Embryonic facial prominence (tissue), 1 donor: ENCODE measurements around the gene BTBD19.
"Not testable (repeated sequence)": the region's sequence is repeated elsewhere in the genome, so short reads cannot be mapped to it uniquely, and the experiment has no call there.

ENCODE experiments used
- DNase-seq: peaks from one replicate; pipeline ENCODE4 v3.0.0-alpha.2; 2016; ENCODE audit errors: extremely low spot score

Gene BTBD19

DNA sequence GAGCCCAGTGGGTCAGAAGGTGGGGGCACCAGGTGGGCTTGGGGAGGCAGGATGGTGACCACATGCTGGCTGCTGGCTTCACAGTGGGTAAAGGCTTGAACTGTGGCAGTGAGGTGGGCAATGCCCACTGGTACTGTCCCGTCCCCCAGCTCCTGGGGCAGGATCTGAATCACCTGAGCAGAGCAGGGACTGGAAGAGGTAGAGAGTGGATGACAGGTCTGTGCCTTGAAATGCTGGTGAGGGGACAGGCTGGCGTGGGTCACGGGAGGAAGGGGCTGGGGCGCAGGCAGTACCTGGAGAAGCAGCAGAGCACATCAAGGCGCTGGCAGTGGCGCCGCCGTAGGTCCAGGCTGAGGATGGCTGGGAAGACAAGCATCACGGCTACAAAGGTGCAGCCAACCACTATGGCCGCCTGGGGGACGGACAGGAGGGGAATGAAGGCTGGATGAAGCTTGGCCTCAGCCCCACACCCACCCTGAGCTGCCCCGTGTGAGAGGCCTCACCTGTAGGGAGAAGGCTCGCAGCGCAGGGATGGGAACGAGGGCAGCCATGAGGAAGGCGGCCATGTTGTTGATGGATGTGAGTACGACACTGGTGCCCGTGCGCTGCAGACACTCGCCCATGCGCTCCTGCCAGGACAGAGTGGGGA, 19.8 kb downstream of the BTBD19 start:
- no peak for DNase-seq

DNA sequence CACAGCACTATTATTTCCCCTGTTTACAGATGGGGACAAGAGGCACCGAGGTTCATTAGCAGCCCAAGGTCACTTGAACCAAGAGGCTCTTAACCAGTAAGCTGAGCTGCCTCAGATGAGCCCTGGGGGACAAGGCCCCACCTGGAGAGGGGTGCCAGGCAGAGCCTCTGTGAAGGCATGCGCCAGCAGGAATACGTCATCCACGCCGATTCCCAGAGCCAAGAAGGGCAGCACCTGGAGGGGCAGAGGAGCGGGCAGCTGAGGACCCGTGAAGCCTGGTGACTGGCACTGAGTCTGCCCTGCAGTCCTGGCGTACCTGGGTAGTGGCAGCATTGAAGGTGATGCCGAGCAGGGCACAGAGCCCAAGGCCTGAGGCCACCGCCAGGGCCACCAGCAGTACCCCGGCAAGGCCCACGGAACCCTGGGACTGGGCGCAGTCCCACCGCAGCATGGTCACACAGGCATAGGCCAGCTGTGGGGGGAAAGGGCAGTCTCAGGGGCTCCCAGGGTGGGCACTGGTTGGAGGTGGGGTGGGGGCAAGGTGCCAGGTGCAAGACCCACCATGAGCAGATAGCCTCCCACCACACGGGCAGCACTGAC, 20.6 kb downstream of the BTBD19 start:
- DNase-seq, result no peak

DNA sequence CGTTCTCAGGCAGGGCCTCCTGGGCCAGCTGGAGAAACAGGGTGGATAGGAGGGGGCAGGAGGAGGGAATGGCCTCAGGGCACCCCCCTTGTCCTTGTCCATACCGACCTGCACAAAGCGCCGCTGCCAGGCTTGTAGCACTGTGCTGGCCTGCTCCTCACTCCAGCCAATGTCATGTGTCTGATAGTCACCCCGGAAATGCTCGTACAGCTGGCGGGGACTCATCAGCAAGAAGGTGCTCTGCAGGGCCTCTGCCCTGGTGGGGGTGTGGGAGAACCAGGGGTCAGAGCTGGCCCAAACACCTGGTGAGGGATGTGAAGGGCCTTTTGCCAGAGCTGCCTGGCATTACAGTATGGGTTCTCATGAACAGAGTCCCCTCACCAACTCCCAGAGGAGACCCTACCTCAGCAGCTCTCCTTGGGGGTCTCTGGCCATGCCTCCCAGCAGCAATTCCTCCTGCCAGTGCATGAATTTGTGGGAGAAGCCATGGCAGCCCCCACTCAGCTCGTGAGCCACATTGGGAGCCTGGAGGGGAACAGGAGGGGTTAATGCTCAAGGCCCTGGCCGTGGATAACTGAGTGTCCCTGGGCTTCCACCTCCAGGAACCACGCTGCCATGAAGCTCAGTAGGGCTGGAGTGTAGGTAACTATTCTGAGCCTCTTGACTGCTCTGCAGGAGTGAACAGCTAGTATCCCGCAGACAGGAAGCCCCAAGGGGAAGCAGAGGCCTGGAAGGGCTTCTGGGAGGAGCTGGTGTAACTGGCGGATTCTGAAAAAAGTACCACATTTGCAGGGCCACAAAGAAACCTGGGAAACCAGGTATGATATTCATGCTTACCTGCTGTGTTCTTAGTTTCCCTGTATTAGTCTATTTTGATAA, 21.4 kb downstream of the BTBD19 start:
- no peak for DNase-seq

DNA sequence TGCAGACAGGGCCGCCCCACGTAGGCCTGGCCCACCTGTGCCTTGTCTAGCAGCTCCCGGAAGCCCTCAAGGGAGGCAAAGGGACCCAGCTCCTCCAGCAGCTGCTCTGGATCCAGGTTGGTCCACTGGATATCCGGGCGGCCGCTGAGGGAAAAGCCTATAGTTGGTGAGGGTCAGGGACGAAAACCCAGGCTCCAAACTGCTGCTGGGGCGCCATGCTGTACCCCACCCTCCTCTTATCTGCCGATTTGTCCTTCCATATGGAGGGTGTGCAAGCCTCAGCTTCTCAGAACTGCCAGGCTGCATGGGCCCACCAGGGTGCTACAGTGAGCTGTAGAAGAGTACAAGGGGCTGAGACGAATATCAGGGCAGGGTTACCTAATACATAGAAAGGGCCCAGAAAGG, 22.6 kb downstream of the BTBD19 start:
- DNase-seq, result no peak

DNA sequence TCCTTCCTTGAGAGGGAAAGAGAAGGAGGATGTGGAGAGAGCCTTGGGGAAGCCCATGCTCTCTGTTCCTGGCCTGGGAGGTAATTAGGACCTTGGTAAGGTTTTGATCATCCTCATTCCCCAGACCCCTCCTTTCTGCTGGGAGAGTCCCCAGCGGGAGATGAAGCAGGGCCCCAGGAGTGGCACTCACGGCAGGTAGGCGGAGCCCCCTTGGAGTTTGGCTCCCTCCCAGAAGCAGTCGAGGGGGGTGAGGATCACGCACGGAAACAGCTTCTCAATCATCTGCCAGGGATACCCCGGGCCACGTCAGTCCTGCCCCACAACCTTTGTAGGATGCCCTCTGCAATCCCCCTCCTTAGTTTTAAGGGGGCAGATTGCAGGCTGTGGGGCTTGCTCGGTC, 23.2 kb downstream of the BTBD19 start:
- no peak for DNase-seq

DNA sequence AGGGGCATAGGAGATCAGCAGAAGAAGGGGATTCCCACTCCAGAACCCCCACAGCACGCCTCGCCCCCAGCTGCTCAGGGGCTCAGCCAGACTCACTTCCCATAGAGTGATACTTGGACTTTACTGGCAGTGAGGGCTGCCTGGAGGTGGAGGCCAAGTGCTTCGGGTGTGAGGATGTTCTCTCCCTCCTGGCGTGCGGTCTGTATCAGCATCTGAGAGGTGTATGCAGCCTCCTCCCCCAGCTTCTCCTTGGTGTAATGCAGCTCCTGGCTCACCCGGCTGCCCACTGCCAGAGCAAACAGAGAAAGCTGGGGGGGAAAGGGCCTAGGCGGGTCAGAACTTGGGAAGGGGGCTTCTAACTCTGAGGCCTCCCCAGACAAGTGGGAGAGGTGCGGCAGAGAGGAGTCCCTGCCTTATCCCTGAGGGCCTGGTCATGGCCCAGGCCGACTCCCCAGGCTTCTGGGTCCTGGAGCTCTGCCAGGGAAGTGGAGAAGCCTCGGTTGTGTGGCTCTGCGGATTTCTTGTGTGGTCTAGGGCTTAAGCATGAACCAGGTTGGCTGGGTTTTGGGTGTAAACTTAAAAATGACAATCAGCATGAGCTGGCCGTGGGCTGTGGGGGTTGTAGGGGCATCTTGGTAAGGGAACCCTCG, 23.9 kb downstream of the BTBD19 start:
- no peak for DNase-seq

DNA sequence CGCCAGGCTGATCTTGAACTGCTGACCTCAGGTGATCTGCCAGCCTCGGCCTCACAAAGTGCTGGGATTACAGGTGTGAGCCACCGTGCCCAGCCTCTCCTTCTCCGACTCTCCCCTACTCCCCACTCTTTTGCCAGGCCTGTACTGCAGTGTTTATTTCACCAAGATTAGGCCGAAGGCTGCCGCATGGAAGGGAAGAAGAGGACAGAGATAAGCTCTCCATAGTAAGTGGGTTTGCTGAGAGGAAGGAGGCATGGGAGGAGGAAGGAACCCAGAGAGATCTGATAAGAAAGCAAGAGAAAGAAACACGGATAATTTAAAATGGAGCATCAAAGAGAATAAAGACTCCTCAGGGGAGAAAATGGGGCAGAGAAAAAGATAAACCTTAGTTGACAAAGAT, 26.0 kb downstream of the BTBD19 start:
- DNase-seq, result no peak

DNA sequence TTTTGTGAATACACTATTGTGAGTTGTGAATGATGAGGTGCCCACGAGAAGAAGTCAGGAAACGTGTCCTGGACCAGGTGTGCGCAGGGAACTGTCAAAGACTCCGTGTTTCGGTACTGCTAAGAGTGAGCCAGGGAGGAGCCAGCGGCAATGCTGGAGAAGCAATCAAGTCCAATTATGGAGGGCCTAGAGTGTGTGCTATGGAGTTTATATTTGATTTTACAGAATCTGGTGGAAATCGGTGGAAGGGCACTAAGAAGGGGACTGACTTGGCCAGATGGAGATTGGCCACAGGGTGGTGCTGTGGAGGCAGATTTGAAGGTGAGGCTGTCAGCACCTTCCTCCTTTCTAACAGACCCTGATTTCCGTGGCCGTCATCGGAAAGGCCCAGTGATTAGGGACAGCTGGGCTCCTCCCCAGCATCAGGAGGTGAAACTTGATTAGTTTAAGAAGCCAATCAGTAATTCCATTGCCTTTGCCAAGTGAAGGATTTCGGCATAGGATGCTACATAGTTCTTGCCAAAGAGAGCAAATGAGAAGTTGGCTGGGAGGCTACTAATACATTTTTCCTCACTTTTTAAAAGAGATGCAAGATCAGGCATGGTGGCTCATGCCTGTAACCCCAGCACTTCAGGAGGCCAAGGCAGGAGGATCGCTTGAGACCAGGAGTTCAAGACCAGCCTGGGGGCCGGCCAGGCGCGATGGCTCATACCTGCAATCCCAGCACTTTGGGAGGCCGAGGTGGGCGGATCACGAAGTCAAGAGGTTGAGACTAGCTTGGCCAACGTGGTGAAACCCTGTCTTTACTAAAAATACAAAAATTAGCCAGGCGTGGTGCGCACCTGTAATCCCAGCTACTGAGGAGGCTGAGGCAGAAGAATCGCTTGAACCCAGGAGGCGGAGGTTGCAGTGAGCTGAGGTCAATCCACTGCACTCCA, 27.7 kb downstream of the BTBD19 start:
- peak; percentile 58 for DNase-seq

DNA sequence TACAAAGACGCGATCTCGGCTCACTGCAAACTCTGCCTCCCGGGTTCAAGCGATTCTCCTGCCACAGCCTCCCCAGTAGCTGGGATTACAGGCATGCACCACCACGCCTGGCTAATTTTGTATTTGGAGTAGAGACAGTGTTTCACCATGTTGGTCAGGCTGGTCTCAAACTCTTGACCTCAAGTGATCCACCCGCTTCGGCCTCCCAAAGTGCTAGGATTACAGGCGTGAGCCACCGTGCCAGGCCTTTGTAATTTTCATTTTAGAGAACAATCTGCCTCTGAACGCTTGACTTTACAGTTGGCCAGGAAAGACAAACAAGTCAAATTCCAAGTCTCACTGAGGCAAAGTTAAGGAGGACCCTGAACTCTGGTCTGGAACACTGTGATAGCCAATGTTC, 30.0 kb downstream of the BTBD19 start:
- DNase-seq, result not testable (repeated sequence)

DNA sequence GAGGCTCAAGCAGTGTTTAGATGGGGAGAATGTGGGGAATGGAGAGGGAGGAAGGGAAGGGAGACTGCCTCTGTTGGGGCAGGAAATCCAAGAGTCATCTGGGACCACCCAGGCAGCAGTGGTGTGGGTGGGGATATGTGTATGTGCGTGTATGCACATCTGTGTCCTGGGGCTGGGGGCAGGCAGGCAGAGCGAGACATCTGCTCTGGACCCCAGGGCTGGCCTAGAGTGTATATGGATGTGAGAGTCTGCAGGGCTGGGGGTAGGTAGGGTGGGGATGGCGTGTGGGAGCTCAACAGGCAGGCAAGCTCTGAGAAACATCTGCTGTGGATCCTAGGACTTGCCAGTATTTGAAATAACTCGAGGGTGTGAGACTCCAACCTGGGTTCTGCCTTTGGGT, 31.3 kb downstream of the BTBD19 start:
- no peak for DNase-seq

DNA sequence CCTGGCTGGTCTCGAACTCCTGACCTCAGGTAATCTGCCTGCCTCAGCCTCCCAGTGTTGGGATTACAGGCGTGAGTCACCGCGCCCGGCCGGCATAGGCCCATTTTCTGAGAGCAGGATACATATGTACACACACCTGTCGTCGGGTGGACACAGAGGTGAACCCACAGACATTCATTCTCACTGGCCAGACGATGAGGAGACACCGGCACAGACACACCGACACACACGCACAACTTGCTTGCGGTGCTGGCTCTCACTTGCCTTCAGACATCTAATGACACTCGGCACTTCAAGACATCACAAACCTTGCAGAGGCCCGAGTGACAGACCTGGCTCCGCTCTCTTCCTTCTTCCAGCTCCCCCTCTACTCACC, 34.2 kb downstream of the BTBD19 start:
- DNase-seq, result no peak

DNA sequence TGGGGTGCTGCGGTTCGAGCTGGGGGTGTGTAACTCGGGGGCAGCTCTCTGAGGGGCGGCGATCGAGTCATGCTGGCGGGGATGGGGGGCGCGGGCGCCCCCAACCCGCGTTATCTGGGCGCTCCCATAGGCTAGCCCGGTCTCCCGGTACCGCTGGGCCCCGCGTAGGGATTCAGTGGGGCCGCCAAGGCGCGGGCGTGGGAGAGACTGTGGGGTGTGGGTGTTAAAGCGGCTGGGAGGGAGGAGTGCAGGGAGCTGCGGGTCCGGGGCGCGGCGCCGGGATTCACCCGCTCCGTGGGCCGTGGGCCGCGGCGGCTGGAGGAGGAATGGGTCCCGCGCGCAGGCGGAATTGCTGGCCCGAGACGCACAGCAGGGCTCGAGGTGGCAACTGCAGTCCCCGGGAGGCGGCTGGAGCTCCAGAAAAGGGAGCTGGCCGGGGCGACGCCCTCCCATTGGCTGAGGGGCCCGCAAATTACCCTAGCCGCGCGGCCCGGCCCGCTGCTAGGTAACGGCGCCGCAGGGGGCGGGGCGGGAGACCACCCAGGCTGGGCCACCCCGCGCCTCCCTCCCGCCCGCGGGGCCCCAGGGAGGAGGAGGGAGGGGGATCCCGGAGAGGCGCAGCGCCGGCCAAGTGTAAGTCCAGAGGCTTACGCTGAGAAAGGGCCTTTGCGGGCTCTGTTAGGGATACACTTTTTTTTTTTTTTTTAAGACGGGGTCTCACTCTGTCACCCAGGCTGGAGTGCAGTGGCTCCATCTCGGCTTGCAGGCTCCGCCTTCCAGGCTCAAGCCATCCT, 34.7 kb downstream of the BTBD19 start, which contains the start of gene PTCH2:
Gene PTCH2 (minus strand): TSS at position 392 of the 794 bp plus-strand sequence. CDS start 321 bp downstream, at position 71.
- peak; percentile 58 for DNase-seq

DNA sequence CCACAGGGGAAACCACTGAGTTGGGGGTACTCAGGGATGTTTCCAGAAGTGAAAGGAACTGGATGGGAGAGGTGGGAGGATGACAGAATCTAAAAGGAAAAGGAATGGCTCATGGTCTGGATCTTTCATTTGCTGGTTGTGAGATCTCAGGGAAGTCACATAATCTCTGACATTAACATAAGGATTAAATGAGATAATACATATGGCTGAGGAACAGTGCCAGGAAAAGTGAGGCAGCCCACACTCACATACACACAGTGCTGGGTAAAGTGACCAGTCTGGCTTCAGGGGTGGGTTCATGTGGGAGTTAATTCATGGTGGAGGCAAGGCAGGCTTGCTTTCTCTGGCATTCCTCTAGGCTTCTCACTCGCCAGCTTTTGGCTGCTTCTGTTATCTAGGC, 38.7 kb downstream of the BTBD19 start:
- no peak for DNase-seq

DNA sequence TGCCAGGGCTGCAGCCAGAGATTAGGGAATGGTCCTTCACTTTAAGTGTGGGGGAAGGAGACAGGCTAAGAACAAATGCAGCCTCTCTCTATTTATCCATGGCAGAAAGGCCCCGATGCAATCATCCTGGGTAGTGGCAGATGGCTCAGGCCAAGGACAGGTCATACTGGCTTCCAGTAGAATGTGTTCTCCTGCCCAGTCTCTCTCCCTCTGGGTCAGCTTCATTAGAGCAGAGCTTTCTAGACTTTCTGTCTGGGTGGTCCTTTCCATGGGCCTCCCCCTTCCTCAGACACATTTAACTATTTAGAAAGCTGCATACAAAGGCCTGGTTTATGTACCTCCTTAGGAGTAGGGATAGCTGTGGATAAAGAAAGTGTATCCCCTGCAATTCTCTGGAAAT, 39.5 kb downstream of the BTBD19 start:
- DNase-seq, result no peak

DNA sequence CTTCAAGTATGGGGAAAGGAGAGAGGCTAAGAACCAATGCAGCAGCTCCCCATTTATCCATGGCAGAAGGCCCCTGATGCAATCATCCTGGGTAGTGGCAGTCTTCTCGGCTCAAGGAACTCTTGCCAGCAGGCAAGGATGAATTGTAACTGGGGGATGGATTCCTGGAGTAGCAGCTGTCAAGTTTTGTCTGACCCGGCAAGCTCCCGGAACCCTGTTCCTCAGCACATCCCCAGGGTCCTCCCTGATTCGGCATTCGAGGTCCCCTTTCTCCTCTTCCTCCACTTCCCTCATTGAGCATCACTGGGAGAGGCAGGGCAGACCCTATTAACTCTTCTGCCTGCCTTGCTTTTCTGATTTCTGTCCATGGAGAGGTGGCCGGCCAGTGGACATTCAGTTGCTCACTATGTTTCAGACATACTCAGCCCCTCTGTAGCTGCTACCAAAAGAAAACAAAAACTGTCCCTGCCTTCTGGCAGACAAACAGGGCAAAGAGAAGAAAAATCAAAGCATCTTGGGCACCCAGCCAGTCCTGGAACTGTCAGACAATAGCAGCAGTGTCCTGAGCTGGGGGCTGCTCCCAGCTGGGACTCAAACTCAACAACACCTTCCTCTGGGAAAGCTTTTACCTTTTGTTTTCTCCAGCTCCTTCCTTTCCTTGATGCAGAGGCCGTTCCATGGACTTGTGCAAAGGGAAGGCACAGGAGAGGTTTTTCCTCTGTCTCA, 40.3 kb downstream of the BTBD19 start:
- DNase-seq, result no peak

DNA sequence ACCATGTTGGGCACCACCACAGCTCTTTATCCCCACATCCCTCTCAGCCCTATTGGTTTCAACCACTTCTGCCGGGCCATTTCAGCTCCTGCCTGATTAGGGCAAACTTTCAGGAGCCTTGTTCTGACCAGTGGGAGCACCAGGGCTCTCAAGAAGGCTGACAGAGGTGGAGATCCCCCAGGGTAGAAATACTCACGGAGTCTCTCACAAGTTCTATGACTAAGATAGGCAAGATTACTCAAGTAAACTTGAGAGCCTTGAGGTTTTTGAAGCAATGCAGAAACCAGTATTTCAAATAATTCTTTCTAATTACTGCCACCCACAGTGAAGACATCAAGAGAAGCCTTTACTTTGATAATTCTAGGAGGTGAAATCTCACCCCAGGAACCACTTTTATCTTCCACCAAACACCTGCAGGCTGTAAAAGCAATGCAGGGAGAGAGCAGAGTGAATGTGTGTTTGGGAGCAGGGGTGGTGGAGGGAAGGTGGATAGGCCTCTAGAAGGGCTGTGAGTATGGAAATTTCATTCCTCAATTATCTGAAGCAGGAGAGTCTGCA, 41.3 kb downstream of the BTBD19 start:
- no peak for DNase-seq

DNA sequence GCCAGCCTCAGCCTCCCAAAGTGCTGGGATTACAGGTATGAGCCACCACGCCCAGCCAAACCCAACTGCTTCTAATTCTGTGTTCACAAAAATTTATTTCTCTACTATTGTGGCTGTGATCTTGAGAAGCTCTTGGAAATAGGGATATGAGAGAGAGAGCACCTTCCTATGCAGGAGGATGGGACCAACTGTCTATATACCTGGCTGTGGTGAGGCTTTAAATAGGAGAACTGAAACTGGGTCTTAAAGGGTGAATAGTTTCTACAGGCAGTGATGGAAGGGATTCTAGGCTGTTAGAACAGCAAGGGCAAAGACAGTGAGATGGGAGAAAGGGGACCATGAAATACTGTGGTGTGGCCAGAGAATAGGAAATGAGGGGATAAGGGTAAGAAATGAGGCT, 43.0 kb downstream of the BTBD19 start:
- no peak for DNase-seq

DNA sequence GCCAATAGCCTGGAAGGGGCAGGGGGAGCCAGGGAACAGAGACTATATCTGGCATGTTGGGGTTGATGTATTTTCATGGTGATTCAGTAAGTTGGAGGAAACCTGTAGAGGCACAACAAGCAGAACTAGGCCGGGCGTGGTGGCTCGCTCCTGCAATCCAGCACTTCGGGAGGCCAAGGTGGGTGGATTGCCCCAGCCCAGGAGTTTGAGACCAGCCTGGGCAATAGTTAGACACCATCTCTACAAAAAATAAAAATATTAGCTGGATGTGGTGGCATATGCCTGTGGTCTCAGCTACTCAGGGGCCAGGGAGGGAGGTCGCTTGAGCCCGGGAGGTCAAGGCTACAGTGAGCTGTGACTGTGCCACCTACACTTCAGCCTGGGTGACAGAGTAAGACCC, 44.9 kb downstream of the BTBD19 start:
- DNase-seq, result no peak

DNA sequence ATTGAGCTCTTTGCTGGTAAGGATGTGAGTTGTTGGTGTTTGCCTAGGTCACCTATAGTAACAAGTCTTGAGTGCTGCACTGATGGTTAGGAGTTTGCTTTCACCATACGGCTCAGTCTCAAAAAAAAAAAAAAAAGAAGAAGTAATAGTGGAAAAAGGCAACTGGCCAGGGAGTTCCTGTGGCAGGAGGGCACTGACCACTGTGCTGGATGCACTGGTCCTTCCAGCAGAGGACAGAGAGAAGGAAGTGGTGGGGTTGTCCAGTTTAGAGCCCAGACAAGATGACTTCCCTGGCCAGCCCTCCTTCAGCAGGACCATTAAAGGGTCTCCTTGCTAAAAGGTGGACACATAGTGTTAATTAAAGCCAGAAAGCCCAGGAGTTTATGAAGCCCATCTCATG, 46.6 kb downstream of the BTBD19 start:
- no peak for DNase-seq
